HEK293T (cell line): ENCODE results near the gene TMEM11.

Experiments
- CTCF ChIA-PET: fragments of 350-600 bp; formaldehyde crosslinking; extraction: SDS; loops from one replicate; lab custom pipeline; 2021; ENCODE audit warnings: antibody characterized with exemption, inconsistent platforms; lab: Yijun Ruan, JAX
- POLR2A ChIA-PET: fragments of 350-600 bp; formaldehyde crosslinking; extraction: SDS; loops from one replicate; lab custom pipeline; 2020; ENCODE audit warnings: antibody characterized with exemption, inconsistent platforms; lab: Yijun Ruan, JAX
- DNase-seq: peaks from one replicate; pipeline ENCODE4 v3.0.0; 2012; ENCODE audit warnings: mixed read lengths; ENCODE audit errors: extremely low spot score
- ARNT ChIP-seq: fragments of 450-650 bp; IDR thresholded peaks from 2 replicates; pipeline ENCODE4 v1.6.1; 2017; ENCODE audit warnings: mild to moderate bottlenecking
- BHLHE40 ChIP-seq: fragments of 450-650 bp; IDR thresholded peaks from 2 replicates; pipeline ENCODE4 v1.6.1; 2016; ENCODE audit warnings: mild to moderate bottlenecking, moderate library complexity, borderline replicate concordance
- CTBP1 ChIP-seq: fragments of 450-650 bp; IDR thresholded peaks from 2 replicates; pipeline ENCODE4 v1.6.1; 2016; ENCODE audit warnings: borderline replicate concordance
- ELF4 ChIP-seq: fragments of 450-650 bp; IDR thresholded peaks from 2 replicates; pipeline ENCODE4 v1.6.1; 2017; ENCODE audit warnings: antibody characterized with exemption
- FOXA1 ChIP-seq: fragments of 450-650 bp; IDR thresholded peaks from 2 replicates; pipeline ENCODE4 v1.6.1; 2016; ENCODE audit warnings: mild to moderate bottlenecking
- FOXK2 ChIP-seq: fragments of 450-650 bp; IDR thresholded peaks from 2 replicates; pipeline ENCODE4 v1.6.1; 2016; ENCODE audit warnings: mild to moderate bottlenecking
- FOXM1 ChIP-seq: fragments of 450-650 bp; IDR thresholded peaks from 2 replicates; pipeline ENCODE4 v1.6.1; 2017; ENCODE audit warnings: mild to moderate bottlenecking, borderline replicate concordance
- HDGF ChIP-seq: fragments of 450-650 bp; IDR thresholded peaks from 2 replicates; pipeline ENCODE4 v1.6.1; 2017; ENCODE audit warnings: antibody characterized with exemption, borderline replicate concordance
- L3MBTL2 ChIP-seq: fragments of 450-650 bp; conservative IDR thresholded peaks from 2 replicates; pipeline ENCODE4 v1.6.1; 2016; ENCODE audit warnings: mild to moderate bottlenecking
- LEF1 ChIP-seq: fragments of 450-650 bp; IDR thresholded peaks from 2 replicates; pipeline ENCODE4 v1.6.1; 2017; ENCODE audit warnings: mild to moderate bottlenecking, borderline replicate concordance
- NFRKB ChIP-seq: fragments of 450-650 bp; IDR thresholded peaks from 2 replicates; pipeline ENCODE4 v1.6.1; 2016; ENCODE audit warnings: mild to moderate bottlenecking, moderate library complexity
- SP1 ChIP-seq: fragments of 450-650 bp; IDR thresholded peaks from 2 replicates; pipeline ENCODE4 v1.6.1; 2017
- SUZ12 ChIP-seq: fragments of 450-650 bp; IDR thresholded peaks from 2 replicates; pipeline ENCODE4 v1.6.1; 2016; ENCODE audit warnings: mild to moderate bottlenecking
- TARDBP ChIP-seq: fragments of 450-650 bp; IDR thresholded peaks from 2 replicates; pipeline ENCODE4 v1.6.1; 2016
- ZNF384 ChIP-seq: fragments of 450-650 bp; IDR thresholded peaks from 2 replicates; pipeline ENCODE4 v1.6.1; 2016
- TF ChIP-seq, protein P1 (sequence below): fragments of 450-650 bp; IDR thresholded peaks from 2 replicates; pipeline ENCODE4 v1.6.1; 2016

TMEM11 gene

DNA sequence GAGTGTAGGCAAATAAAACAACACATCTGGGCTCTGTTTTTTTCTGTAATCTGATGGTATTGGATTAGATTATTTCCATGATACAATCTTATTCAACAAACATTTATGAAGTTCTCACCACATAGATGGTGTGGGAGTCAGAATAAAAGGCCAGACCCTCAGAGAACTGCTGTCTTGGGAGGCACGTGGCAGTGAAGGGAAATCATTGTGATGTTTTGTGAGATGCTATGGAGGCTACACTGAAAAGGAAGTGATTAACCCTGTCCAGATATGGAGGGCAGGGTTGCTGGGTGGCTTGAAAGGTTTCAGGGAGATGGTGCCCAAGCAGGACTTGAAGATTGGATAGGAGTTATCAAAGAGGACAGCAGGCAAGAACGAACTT lies 51.6 kb downstream of the TMEM11 start:
- CTCF ChIA-PET, result no interaction called here
- DNase-seq, result no peak
- POLR2A ChIA-PET, result no interaction called here
- TF ChIP-seq SUZ12, result no peak
- TF ChIP-seq ARNT, result no peak
- TF ChIP-seq NFRKB, result no peak
- no peak for TF ChIP-seq HDGF
- no peak for TF ChIP-seq ZNF384
- no peak for TF ChIP-seq LEF1
- no peak for TF ChIP-seq TARDBP
- TF ChIP-seq L3MBTL2, result no peak
- TF ChIP-seq FOXM1, result no peak

DNA sequence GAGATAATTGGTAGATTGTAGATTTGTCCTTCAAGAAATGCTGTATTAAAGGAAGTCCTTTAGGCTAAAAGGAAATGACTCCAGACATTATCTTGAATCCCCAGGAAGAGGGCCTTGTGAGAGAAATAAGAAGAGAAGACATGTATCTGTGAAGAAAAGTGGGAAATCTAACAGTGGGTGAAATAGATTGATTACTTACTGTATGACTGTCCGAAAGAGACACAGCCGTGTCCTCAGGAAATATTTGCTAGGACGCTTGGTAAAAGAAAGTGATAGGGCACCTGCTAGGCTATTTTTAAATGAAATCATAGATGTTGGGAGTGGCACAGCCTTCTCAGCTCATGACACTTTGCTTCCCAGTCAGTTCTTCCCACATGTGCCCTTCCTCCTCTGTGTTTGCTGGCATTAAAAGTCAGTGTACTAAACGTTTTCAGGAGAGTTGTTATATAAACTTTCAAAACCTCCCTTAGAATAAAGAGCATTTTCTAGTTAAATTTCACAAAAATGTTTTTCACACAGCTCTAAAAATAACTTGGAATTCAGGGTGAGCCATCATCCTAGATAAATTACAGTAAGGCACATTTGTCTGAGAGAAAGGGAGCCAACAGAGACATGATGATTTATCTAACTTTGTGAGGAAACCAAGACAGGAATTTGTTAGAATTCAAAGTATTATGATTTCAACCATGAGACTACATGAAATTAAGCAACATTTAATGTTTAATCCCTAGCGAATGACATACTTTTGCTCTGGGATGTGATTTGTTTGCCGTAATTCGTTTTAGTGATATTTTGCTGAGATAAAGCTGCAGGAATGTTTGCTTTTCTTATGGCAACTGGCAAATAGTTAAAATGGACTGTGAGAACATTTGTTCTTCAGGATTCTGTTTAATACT lies 52.2 kb downstream of the TMEM11 start:
- POLR2A ChIA-PET, result no interaction called here
- no peak for TF ChIP-seq SP1
- TF ChIP-seq CTBP1, result no peak
- TF ChIP-seq, protein P1, sequence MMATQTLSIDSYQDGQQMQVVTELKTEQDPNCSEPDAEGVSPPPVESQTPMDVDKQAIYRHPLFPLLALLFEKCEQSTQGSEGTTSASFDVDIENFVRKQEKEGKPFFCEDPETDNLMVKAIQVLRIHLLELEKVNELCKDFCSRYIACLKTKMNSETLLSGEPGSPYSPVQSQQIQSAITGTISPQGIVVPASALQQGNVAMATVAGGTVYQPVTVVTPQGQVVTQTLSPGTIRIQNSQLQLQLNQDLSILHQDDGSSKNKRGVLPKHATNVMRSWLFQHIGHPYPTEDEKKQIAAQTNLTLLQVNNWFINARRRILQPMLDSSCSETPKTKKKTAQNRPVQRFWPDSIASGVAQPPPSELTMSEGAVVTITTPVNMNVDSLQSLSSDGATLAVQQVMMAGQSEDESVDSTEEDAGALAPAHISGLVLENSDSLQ, result no peak
- no peak for TF ChIP-seq ZNF384
- no peak for TF ChIP-seq LEF1
- no peak for TF ChIP-seq FOXA1
- no peak for TF ChIP-seq FOXK2
- TF ChIP-seq TARDBP, result no peak
- TF ChIP-seq BHLHE40, result no peak
- TF ChIP-seq NFRKB, result no peak
- TF ChIP-seq ELF4, result no peak
- TF ChIP-seq FOXM1, result no peak
- TF ChIP-seq L3MBTL2, result no peak
- TF ChIP-seq ARNT, result no peak
- TF ChIP-seq SUZ12, result no peak
- TF ChIP-seq HDGF, result no peak
- no peak for DNase-seq
- CTCF ChIA-PET, result no interaction called here

DNA sequence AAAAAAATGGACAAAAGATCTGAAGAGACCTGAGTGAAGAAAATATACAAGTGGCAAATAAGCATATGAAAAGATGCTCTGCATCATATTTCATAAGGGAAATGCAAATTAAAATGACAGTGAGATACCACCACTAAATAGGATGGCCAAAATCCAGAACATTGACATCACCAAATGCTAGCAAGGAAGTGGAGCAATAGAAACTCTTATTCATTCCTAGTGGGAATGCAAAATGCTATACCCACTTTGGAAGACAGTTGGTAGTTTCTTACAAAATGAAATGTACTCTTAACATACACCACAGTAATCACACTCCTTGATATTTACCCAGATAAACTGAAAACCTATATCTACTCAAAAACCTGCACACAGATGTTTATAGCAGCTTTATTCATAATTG lies 53.6 kb downstream of the TMEM11 start:
- no peak for DNase-seq
- CTCF ChIA-PET, result no interaction called here
- TF ChIP-seq ARNT, result no peak
- TF ChIP-seq FOXK2, result no peak
- no peak for TF ChIP-seq HDGF
- no peak for TF ChIP-seq L3MBTL2
- TF ChIP-seq SP1, result no peak
- TF ChIP-seq ZNF384, result no peak
- TF ChIP-seq BHLHE40, result no peak
- TF ChIP-seq LEF1, result no peak
- TF ChIP-seq CTBP1, result no peak
- TF ChIP-seq FOXA1, result no peak
- no peak for TF ChIP-seq FOXM1
- no peak for TF ChIP-seq SUZ12
- TF ChIP-seq NFRKB, result no peak
- TF ChIP-seq, protein P1, result no peak
- TF ChIP-seq TARDBP, result no peak
- no peak for TF ChIP-seq ELF4
- POLR2A ChIA-PET, result no interaction called here

DNA sequence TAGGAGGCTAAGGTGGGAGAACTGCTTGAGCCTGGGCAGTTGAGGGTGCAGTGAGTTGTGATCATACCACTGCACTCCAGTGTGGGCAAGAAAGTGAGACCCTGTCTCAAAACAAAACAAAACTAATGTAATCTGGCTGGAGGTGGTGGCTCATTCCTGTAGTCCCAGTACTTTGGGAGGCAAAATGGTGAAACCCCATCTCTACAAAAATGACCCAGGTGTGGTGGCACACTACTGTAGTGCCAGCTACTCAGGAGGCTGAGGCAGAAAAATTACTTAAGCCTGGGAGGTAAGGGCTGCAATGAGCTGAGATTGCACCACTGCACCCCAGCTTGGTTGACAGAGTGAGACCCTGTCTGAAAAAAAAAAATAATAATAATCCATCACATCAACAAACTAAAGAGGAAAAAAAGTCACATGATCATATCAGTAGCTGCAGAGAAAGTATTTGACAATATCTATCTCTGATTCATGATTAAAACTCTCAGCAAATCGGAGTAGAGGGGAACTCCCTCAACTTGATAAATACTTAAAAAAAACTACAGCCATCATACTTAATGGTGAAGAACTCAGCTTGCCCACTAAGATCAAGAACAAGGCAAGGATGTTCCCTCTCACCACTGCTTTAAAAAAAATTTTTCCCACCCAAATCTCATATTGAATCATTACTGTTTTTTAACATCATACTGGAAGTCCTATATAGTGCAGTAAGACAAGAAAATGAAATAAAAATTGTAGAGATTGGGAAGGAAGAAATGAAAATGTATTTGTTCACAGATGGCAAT lies 56.2 kb downstream of the TMEM11 start:
- ChIA-PET POLR2A (no interaction called here), CTCF (no interaction called here)
- TF ChIP-seq FOXA1 (no peak), BHLHE40 (no peak), FOXK2 (no peak), SP1 (no peak), LEF1 (no peak), ELF4 (no peak), ZNF384 (no peak), NFRKB (no peak), SUZ12 (no peak), FOXM1 (no peak)
- no peak for DNase-seq

DNA sequence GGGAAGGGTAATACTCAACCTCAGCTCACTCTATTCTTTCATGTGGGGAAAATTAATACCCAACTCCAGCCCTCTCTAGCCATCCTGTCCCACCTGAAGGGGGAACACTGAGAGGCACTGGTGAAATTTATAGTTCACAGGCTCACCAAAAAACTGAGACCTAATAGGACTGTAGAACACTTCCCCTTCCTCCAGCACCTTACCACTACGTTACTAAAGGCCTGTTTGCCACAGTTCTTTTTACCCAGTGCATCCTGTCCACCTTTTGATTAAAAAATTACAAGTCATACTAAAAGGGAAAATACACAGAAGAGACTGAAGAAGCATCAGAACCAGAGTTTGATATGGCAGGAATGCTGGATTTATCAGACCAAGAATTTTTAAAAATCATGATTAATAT lies 61.2 kb downstream of the TMEM11 start:
- TF ChIP-seq TARDBP, result no peak
- TF ChIP-seq FOXA1, result no peak
- TF ChIP-seq ZNF384, result no peak
- no peak for TF ChIP-seq NFRKB
- no peak for TF ChIP-seq FOXK2
- no peak for TF ChIP-seq FOXM1
- CTCF ChIA-PET, result no interaction called here
- DNase-seq, result no peak
- POLR2A ChIA-PET, result no interaction called here

DNA sequence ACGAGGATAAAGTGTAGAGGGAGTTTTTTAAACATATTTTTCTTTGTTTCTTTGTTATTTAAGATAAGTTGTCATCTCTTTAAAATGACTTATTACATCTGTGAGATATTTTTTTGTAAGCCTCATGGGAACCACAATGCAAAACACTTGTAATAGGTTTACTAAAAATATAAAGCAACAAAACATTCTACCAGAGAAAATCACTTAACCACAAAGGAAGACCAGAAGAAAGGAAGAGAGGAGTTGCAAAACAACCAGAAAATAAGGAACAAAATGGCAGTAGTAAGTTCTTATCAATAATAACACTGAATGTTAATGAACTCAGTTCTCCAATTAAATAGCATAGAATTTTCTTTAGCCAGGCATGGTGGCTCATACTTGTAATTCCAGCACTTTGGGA lies 64.3 kb downstream of the TMEM11 start:
- ChIA-PET POLR2A (no interaction called here), CTCF (no interaction called here)
- no peak for TF ChIP-seq ZNF384
- no peak for TF ChIP-seq FOXK2
- TF ChIP-seq SUZ12, result no peak
- TF ChIP-seq SP1, result no peak
- TF ChIP-seq, protein P1, result no peak
- TF ChIP-seq CTBP1, result no peak
- no peak for DNase-seq
